HCT116 (cell line): ENCODE measurements around the gene MZT2A.
"Not testable (repeated sequence)": the region's sequence is repeated elsewhere in the genome, so short reads cannot be mapped to it uniquely, and the experiment has no call there.

Experiments used
- CTCF ChIP-seq, 3 experiments: fragments of 200-600 bp in 1 of 3; sonication (generic) in 1 of 3; IDR thresholded peaks in 2 of 3; conservative IDR thresholded peaks in 1 of 3; 2 replicates each; pipeline ENCODE4 v1.5.1; 2012 to 2017; ENCODE audit warnings: low read depth in 2 of 3, low read length in 2 of 3, antibody characterized with exemption in 1 of 3, borderline replicate concordance in 1 of 3, control low read depth in 1 of 3, mild to moderate bottlenecking in 1 of 3, mixed read lengths in 1 of 3, mixed run types in 1 of 3, moderate library complexity in 1 of 3; ENCODE audit not compliant: insufficient read depth in 1 of 3
- POLR2A ChIP-seq: IDR thresholded peaks from 2 replicates; pipeline ENCODE4 v1.7.0; 2011; ENCODE audit warnings: borderline replicate concordance; ENCODE audit not compliant: insufficient read depth, insufficient read length; ENCODE audit errors: extremely low read depth
- REST ChIP-seq: IDR thresholded peaks from 2 replicates; pipeline ENCODE4 v1.6.1; 2012; ENCODE audit warnings: low read depth
- SRF ChIP-seq: IDR thresholded peaks from 2 replicates; pipeline ENCODE4 v1.6.1; 2012; ENCODE audit warnings: low read depth
- ZFX ChIP-seq: fragments of 450-650 bp; IDR thresholded peaks from 2 replicates; pipeline ENCODE4 v1.6.1; 2017
- ZNF274 ChIP-seq: fragments of 200-500 bp; sonication (Bioruptor generic); IDR thresholded peaks from 2 replicates; pipeline ENCODE4 v1.6.1; 2014; ENCODE audit warnings: mild to moderate bottlenecking, low read depth, low read length, inconsistent platforms
- TF ChIP-seq, protein P1 (sequence below): IDR thresholded peaks from 2 replicates; pipeline ENCODE4 v1.6.1; 2011; ENCODE audit warnings: mild to moderate bottlenecking, low read length, moderate library complexity; ENCODE audit not compliant: insufficient replicate concordance; ENCODE audit errors: extremely low read depth

GRCh38 chr2:131529864-131530445, 37.8 kb upstream of the MZT2A start:
- TF ChIP-seq CTCF (IDR thresholded peaks at IDR 0.05 in 2 of 3, conservative IDR thresholded peaks at IDR 0.05 in 1 of 3; ENCODE audit: borderline replicate concordance in 1 of 3, insufficient read depth in 1 of 3, low read depth in 2 of 3, low read length in 2 of 3); ZFX; REST; POLR2A; ZNF274; SRF: not testable (repeated sequence)
- TF ChIP-seq, protein P1, sequence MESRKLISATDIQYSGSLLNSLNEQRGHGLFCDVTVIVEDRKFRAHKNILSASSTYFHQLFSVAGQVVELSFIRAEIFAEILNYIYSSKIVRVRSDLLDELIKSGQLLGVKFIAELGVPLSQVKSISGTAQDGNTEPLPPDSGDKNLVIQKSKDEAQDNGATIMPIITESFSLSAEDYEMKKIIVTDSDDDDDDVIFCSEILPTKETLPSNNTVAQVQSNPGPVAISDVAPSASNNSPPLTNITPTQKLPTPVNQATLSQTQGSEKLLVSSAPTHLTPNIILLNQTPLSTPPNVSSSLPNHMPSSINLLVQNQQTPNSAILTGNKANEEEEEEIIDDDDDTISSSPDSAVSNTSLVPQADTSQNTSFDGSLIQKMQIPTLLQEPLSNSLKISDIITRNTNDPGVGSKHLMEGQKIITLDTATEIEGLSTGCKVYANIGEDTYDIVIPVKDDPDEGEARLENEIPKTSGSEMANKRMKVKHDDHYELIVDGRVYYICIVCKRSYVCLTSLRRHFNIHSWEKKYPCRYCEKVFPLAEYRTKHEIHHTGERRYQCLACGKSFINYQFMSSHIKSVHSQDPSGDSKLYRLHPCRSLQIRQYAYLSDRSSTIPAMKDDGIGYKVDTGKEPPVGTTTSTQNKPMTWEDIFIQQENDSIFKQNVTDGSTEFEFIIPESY, result not testable (repeated sequence)
